ENCODE measurements around the gene ALPI.

ALPI gene

GRCh38 chr2:232485757-232486557, 30.0 kb downstream of the ALPI start:
- H3K4me3 ChIP-seq (ENCODE audit: low read depth in 1 of 2, low read length in 2 of 2): no peak overlapping the region

GRCh38 chr2:232486558-232487384, 30.8 kb downstream of the ALPI start:
- no peak overlapping the region for H3K27ac ChIP-seq (ENCODE audit: low read depth, low read length)
- no peaks in the 10 kb centered on the region for H3K36me3 ChIP-seq (ENCODE audit: insufficient read depth, low read length)
- no peak overlapping the region for H3K9ac ChIP-seq (ENCODE audit: low read length)
- H3K27me3 ChIP-seq (ENCODE audit: control insufficient read depth in 1 of 2, insufficient read depth in 2 of 2, low read length in 2 of 2): peaks cover 10 to 61% of the 10 kb centered on the region in 2 donors
- H3K4me3 ChIP-seq (ENCODE audit: low read depth in 1 of 2, low read length in 2 of 2): no peak overlapping the region
- no peaks in the 10 kb centered on the region for H3K9me3 ChIP-seq (ENCODE audit: low read length)
- no peaks in the 10 kb centered on the region for H3K4me1 ChIP-seq (ENCODE audit: insufficient read depth, low read length)

More at GRCh38 chr2:232485757-232486557, 30.0 kb downstream of the ALPI start:
- no peaks in the 10 kb centered on the region for H3K36me3 ChIP-seq (ENCODE audit: insufficient read depth, low read length)
- peaks cover 10 to 61% of the 10 kb centered on the region in 2 donors for H3K27me3 ChIP-seq (ENCODE audit: control insufficient read depth in 1 of 2, insufficient read depth in 2 of 2, low read length in 2 of 2)
- H3K9me3 ChIP-seq (ENCODE audit: low read length): no peaks in the 10 kb centered on the region
- H3K9ac ChIP-seq (ENCODE audit: low read length): no peak overlapping the region
- no peak overlapping the region for H3K27ac ChIP-seq (ENCODE audit: low read depth, low read length)
- no peaks in the 10 kb centered on the region for H3K4me1 ChIP-seq (ENCODE audit: insufficient read depth, low read length)

GRCh38 chr2:232487385-232488096, 31.6 kb downstream of the ALPI start, which contains the start of gene ECEL1:
ECEL1 (minus strand) TSS chr2:232487834; CDS start chr2:232486653, 1,181 bp downstream.
- Histone ChIP-seq H3K27me3 (ENCODE audit: control insufficient read depth in 1 of 2, insufficient read depth in 2 of 2, low read length in 2 of 2) (peaks cover 10 to 60% of the 10 kb centered on the region in 2 donors), H3K36me3 (ENCODE audit: insufficient read depth, low read length) (no peaks in the 10 kb centered on the region), H3K9ac (ENCODE audit: low read length) (no peak within 1 kb of the TSS), H3K27ac (ENCODE audit: low read depth, low read length) (no peak within 1 kb of the TSS), H3K4me3 (ENCODE audit: low read depth in 1 of 2, low read length in 2 of 2) (no peak within 1 kb of the TSS), H3K4me1 (ENCODE audit: insufficient read depth, low read length) (no peaks in the 10 kb centered on the region), H3K9me3 (ENCODE audit: low read length) (no peaks in the 10 kb centered on the region)

- no peaks in the 10 kb centered on the region for H3K4me1 ChIP-seq (ENCODE audit: insufficient read depth, low read length)
- H3K9ac ChIP-seq (ENCODE audit: low read length): no peak overlapping the region
- H3K36me3 ChIP-seq (ENCODE audit: insufficient read depth, low read length): no peaks in the 10 kb centered on the region
- H3K4me3 ChIP-seq (ENCODE audit: low read depth in 1 of 2, low read length in 2 of 2): no peak overlapping the region
- peaks cover 10 to 56% of the 10 kb centered on the region in 2 donors for H3K27me3 ChIP-seq (ENCODE audit: control insufficient read depth in 1 of 2, insufficient read depth in 2 of 2, low read length in 2 of 2)
- H3K27ac ChIP-seq (ENCODE audit: low read depth, low read length): no peak overlapping the region
- no peaks in the 10 kb centered on the region for H3K9me3 ChIP-seq (ENCODE audit: low read length)
Measured at GRCh38 chr2:232488097-232488711, 32.3 kb downstream of the ALPI start.

GRCh38 chr2:232488721-232489300, 32.9 kb downstream of the ALPI start:
- Histone ChIP-seq H3K4me1 (ENCODE audit: insufficient read depth, low read length) (no peaks in the 10 kb centered on the region), H3K9ac (ENCODE audit: low read length) (no peak overlapping the region), H3K9me3 (ENCODE audit: low read length) (no peaks in the 10 kb centered on the region), H3K27me3 (ENCODE audit: control insufficient read depth in 1 of 2, insufficient read depth in 2 of 2, low read length in 2 of 2) (peaks cover 10 to 54% of the 10 kb centered on the region in 2 donors), H3K4me3 (ENCODE audit: low read depth in 1 of 2, low read length in 2 of 2) (no peak overlapping the region), H3K27ac (ENCODE audit: low read depth, low read length) (no peak overlapping the region), H3K36me3 (ENCODE audit: insufficient read depth, low read length) (no peaks in the 10 kb centered on the region)

- no peak overlapping the region for H3K9ac ChIP-seq (ENCODE audit: low read length)
- H3K27me3 ChIP-seq (ENCODE audit: control insufficient read depth in 1 of 2, insufficient read depth in 2 of 2, low read length in 2 of 2): peaks cover 6 to 45% of the 10 kb centered on the region in 2 donors
- H3K27ac ChIP-seq (ENCODE audit: low read depth, low read length): no peak overlapping the region
- H3K36me3 ChIP-seq (ENCODE audit: insufficient read depth, low read length): no peaks in the 10 kb centered on the region
- no peak overlapping the region for H3K4me3 ChIP-seq (ENCODE audit: low read depth in 1 of 2, low read length in 2 of 2)
- H3K4me1 ChIP-seq (ENCODE audit: insufficient read depth, low read length): no peaks in the 10 kb centered on the region
- H3K9me3 ChIP-seq (ENCODE audit: low read length): no peaks in the 10 kb centered on the region
Measured at GRCh38 chr2:232489516-232490220, 33.7 kb downstream of the ALPI start.

- no peaks in the 10 kb centered on the region for H3K4me1 ChIP-seq (ENCODE audit: insufficient read depth, low read length)
- H3K4me3 ChIP-seq (ENCODE audit: low read depth in 1 of 2, low read length in 2 of 2): no peak overlapping the region
- no peak overlapping the region for H3K27ac ChIP-seq (ENCODE audit: low read depth, low read length)
- peaks cover 0 to 37% of the 10 kb centered on the region in 2 donors for H3K27me3 ChIP-seq (ENCODE audit: control insufficient read depth in 1 of 2, insufficient read depth in 2 of 2, low read length in 2 of 2)
- no peaks in the 10 kb centered on the region for H3K36me3 ChIP-seq (ENCODE audit: insufficient read depth, low read length)
- no peaks in the 10 kb centered on the region for H3K9me3 ChIP-seq (ENCODE audit: low read length)
- H3K9ac ChIP-seq (ENCODE audit: low read length): no peak overlapping the region
Measured at GRCh38 chr2:232490221-232491138, 34.5 kb downstream of the ALPI start.

- Histone ChIP-seq H3K27me3 (ENCODE audit: control insufficient read depth in 1 of 2, insufficient read depth in 2 of 2, low read length in 2 of 2) (peaks cover 0 to 29% of the 10 kb centered on the region in 2 donors), H3K4me1 (ENCODE audit: insufficient read depth, low read length) (no peaks in the 10 kb centered on the region), H3K9ac (ENCODE audit: low read length) (no peak overlapping the region), H3K36me3 (ENCODE audit: insufficient read depth, low read length) (no peaks in the 10 kb centered on the region), H3K27ac (ENCODE audit: low read depth, low read length) (no peak overlapping the region), H3K9me3 (ENCODE audit: low read length) (no peaks in the 10 kb centered on the region), H3K4me3 (ENCODE audit: low read depth in 1 of 2, low read length in 2 of 2) (no peak overlapping the region)
Measured at GRCh38 chr2:232491139-232491780, 35.3 kb downstream of the ALPI start.

GRCh38 chr2:232492236-232492848, 36.4 kb downstream of the ALPI start:
- Histone ChIP-seq H3K27ac (ENCODE audit: low read depth, low read length) (no peak overlapping the region), H3K9ac (ENCODE audit: low read length) (no peak overlapping the region), H3K4me3 (ENCODE audit: low read depth in 1 of 2, low read length in 2 of 2) (no peak overlapping the region), H3K27me3 (ENCODE audit: control insufficient read depth in 1 of 2, insufficient read depth in 2 of 2, low read length in 2 of 2) (peaks cover 0 to 21% of the 10 kb centered on the region in 2 donors), H3K9me3 (ENCODE audit: low read length) (no peaks in the 10 kb centered on the region), H3K4me1 (ENCODE audit: insufficient read depth, low read length) (no peaks in the 10 kb centered on the region), H3K36me3 (ENCODE audit: insufficient read depth, low read length) (no peaks in the 10 kb centered on the region)

All from muscle layer of colon (tissue), 2 donors.